Brain microvascular endothelial cell (primary cell): Measurements from ENCODE around the gene ZMYND10.

ENCODE experiments used
- DNase-seq: peaks from one replicate; pipeline ENCODE4 v3.0.0-alpha.2; 2020
- H3K27ac ChIP-seq: fragments of 250-450 bp; sonication (Bioruptor Pico); 2 replicates; pipeline ENCODE4 v1.5.1; 2020; ENCODE audit warnings: mild to moderate bottlenecking, moderate library complexity
- H3K27me3 ChIP-seq: fragments of 250-450 bp; sonication (Bioruptor Pico); replicated peaks from 2 replicates; pipeline ENCODE4 v1.5.1; 2020; ENCODE audit warnings: mild to moderate bottlenecking
- H3K36me3 ChIP-seq: fragments of 250-450 bp; sonication (Bioruptor Pico); replicated peaks from 2 replicates; pipeline ENCODE4 v1.5.1; 2020; ENCODE audit warnings: mild to moderate bottlenecking
- H3K4me3 ChIP-seq: 2 replicates; pipeline ENCODE4 v1.5.1; 2011; ENCODE audit warnings: low read depth, mild to moderate bottlenecking, control low read depth, low read length, moderate library complexity
- in situ Hi-C: cut with HindIII; loops from 2 replicates; pipeline ENCODE4 v1.10.0; 2017; ENCODE audit warnings: low sequenced_read_pairs, low pct_ligation_motif_present
- TF ChIP-seq, protein P1 (sequence below): IDR thresholded peaks from 2 replicates; pipeline ENCODE4 v1.5.1; 2011; ENCODE audit warnings: low read depth, mild to moderate bottlenecking, moderate library complexity, low read length, control low read depth, inconsistent platforms; ENCODE audit errors: missing control alignments

ZMYND10 gene

DNA sequence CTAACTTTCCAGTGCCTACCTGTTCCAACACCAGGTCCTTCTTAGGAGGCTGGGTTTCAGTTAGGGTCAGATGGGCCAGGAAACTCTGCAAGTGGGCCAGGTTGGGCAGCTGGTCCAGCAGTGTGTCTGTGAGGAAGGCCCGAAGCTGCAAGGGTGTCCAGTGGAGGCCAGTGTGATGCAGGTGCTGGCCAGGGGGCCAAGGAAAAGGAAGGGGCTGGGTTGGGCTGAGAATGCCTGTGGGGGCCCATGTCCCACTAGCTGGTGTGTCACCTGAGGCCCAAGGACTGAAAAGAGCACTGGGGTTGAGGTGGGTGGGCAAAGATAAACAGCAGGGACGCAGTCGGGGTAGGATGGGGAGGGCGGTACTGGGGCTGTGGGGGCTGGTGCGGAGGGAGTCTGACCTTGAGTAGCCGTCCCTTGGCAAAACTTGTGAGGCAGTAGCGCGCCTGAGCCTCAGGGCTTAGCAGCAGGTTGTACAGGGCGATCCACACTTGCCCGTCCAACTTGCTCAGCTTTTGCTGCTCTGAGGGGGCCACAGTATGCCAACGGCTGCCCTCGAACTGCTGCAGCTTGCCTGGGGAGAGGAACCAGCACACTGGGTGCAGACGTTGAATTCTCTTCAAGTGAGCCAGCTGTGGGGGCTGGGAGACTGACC is 3.4 kb downstream of the ZMYND10 start:
- Histone ChIP-seq H3K4me3 (no peak overlapping the region), H3K36me3 (no peaks in the 10 kb centered on the region), H3K27ac (no peak overlapping the region), H3K27me3 (no peaks in the 10 kb centered on the region)
- TF ChIP-seq, protein P1, sequence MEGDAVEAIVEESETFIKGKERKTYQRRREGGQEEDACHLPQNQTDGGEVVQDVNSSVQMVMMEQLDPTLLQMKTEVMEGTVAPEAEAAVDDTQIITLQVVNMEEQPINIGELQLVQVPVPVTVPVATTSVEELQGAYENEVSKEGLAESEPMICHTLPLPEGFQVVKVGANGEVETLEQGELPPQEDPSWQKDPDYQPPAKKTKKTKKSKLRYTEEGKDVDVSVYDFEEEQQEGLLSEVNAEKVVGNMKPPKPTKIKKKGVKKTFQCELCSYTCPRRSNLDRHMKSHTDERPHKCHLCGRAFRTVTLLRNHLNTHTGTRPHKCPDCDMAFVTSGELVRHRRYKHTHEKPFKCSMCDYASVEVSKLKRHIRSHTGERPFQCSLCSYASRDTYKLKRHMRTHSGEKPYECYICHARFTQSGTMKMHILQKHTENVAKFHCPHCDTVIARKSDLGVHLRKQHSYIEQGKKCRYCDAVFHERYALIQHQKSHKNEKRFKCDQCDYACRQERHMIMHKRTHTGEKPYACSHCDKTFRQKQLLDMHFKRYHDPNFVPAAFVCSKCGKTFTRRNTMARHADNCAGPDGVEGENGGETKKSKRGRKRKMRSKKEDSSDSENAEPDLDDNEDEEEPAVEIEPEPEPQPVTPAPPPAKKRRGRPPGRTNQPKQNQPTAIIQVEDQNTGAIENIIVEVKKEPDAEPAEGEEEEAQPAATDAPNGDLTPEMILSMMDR: no peak
- in situ Hi-C loops: no loop called here
- no peak for DNase-seq

DNA sequence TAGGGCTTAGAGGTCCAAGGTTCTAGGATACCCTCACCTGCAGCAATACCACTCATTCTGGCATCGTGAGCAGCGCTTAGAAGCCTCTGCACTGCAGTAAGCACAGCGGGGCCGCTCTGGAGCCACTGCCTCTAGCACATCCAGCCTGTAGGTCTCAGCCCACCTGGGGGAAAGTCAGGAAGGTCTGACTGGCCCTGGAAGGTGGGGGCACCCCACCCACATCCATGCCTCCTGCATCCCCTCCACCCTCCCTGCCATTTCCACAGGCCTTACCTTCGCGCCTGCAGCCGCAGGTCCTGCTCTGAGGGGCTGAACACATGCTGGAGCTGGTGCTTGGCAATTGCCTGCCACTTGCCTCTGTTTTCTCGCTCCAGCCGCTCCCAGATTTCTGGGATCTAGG is 4.0 kb downstream of the ZMYND10 start:
- in situ Hi-C loops: no loop called here
- Histone ChIP-seq H3K27ac (no peak overlapping the region), H3K4me3 (peak overlapping the region; percentile 57)

DNA sequence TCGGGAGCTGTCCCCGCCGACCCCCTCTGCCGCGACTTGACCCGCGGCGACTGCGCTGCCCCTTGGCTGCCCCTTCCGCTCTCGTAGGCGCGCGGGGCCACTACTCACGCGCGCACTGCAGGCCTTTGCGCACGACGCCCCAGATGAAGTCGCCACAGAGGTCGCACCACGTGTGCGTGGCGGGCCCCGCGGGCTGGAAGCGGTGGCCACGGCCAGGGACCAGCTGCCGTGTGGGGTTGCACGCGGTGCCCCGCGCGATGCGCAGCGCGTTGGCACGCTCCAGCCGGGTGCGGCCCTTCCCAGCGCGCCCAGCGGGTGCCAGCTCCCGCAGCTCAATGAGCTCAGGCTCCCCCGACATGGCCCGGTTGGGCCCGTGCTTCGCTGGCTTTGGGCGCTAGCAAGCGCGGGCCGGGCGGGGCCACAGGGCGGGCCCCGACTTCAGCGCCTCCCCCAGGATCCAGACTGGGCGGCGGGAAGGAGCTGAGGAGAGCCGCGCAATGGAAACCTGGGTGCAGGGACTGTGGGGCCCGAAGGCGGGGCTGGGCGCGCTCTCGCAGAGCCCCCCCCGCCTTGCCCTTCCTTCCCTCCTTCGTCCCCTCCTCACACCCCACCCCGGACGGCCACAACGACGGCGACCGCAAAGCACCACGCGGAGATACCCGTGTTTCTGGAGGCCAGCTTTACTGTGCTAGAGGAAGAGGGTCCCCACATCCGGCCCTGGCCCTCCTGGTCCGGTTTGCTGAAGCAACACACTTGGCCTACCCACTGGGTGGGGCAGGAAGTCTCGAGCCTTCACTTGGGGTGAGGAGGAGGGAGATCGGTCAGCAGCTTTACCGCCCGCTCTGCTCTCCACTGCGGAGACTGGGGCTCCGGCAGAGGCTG is 4.8 kb downstream of the ZMYND10 start, which contains the start of gene RASSF1:
RASSF1 (minus strand) TSS at position 389 of the 882 bp plus-strand sequence; CDS start at position 358, 31 bp downstream.
- no peaks in the 10 kb centered on the region for H3K27me3 ChIP-seq
- H3K4me3 ChIP-seq: peak within 1 kb of the TSS; percentile 57
- in situ Hi-C loops: no loop called here
- no peaks in the 10 kb centered on the region for H3K36me3 ChIP-seq
- TF ChIP-seq, protein P1: no peak
- no peak for DNase-seq
- peak within 1 kb of the TSS; percentile 45 for H3K27ac ChIP-seq

More for the DNA sequence above, 4.0 kb downstream of the ZMYND10 start:
- Histone ChIP-seq H3K27me3 (no peaks in the 10 kb centered on the region), H3K36me3 (no peaks in the 10 kb centered on the region)
- no peak for DNase-seq
- TF ChIP-seq, protein P1: no peak

DNA sequence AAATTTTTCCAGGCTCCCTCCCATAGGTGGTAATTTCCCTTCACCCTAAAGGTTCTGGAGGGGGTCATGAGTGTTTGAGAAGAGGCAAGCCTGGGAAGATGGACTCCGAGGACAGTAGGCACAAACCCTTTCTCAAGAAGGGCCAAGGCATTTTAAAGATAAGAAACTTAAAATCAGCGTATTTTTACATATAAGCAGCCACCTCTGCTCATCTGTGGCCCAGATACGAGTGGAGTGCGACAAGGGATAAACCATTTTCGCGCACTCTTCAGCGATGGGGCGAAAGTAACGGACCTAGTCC is 5.4 kb downstream of the ZMYND10 start:
- Histone ChIP-seq H3K27ac (peak overlapping the region; percentile 45), H3K27me3 (no peaks in the 10 kb centered on the region), H3K36me3 (no peaks in the 10 kb centered on the region), H3K4me3 (peak overlapping the region; percentile 57)
- no peak for DNase-seq
- in situ Hi-C loops: no loop called here
- TF ChIP-seq, protein P1: no peak

DNA sequence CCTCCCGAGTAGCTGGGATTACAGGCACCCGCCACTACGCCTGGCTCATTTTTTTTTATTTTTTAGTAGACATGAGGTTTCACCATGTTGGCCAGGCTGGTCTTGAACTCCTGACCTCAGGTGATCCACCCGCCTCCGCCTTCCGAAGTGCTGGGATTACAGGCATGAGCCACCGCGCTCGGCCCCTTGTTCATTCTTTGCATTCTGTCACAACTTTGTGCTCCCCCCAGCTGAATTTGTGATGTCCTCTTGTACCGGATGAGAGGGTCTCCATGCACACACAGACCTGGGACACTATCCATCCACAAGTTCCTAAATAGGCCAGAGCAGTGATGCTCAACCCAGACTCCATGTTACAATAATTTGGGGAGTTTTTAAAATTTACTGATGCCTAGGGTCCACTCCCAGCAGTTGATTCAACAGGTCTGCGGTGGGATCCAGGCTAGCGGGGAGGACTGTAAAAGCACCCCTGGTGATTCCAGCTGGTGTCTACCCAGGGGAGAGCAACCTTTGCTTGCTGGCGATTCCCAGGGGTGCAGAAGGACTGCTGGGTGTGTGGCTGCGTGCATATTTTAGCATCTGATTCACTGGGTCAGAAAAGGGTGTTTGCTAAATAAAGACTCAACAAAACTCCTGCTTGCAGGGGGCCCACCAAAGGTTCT is 5.9 kb downstream of the ZMYND10 start:
- Histone ChIP-seq H3K36me3 (no peaks in the 10 kb centered on the region), H3K27ac (peak overlapping the region; percentile 45), H3K27me3 (no peaks in the 10 kb centered on the region), H3K4me3 (peak overlapping the region; percentile 57)
- DNase-seq: peak; percentile 63
- in situ Hi-C loops: no loop called here
- TF ChIP-seq, protein P1: no peak
